DND-41 (cell line): Measurements from ENCODE around the gene STK32C.

Source experiments
- ATAC-seq: fragments of 200-7000 bp; cut with Tn5 transposase; 3 replicates; pipeline ENCODE4 v1.9.1; 2021; ENCODE audit warnings: low read depth; ENCODE audit not compliant: insufficient read depth
- DNase-seq: peaks from one replicate; pipeline ENCODE4 v3.0.0-alpha.2; 2020
- H2AFZ ChIP-seq: 2 replicates; pipeline ENCODE4 v1.6.0; 2012; ENCODE audit warnings: low read depth, low read length
- H3K27ac ChIP-seq: 2 replicates; pipeline ENCODE4 v1.5.1; 2012; ENCODE audit warnings: low read length, inconsistent platforms
- H3K27me3 ChIP-seq: fragments of 200-600 bp; sonication (generic); 2 replicates; pipeline ENCODE4 v1.6.0; 2012; ENCODE audit warnings: low read length, mild to moderate bottlenecking, inconsistent platforms; ENCODE audit not compliant: insufficient read depth, poor library complexity
- H3K36me3 ChIP-seq: 2 replicates; pipeline ENCODE4 v1.5.1; 2012; ENCODE audit warnings: low read length, inconsistent platforms; ENCODE audit not compliant: insufficient read depth
- H3K4me1 ChIP-seq: 2 replicates; pipeline ENCODE4 v1.5.1; 2012; ENCODE audit warnings: mild to moderate bottlenecking, low read length; ENCODE audit not compliant: insufficient read depth
- H3K4me2 ChIP-seq: 2 replicates; pipeline ENCODE4 v1.6.0; 2012; ENCODE audit warnings: mild to moderate bottlenecking, moderate library complexity, low read length, inconsistent platforms; ENCODE audit not compliant: insufficient read depth
- H3K4me3 ChIP-seq, 2 experiments: fragments of 200-600 bp in 1 of 2; shearing (Covaris generic) in 1 of 2; 2 replicates each; pipeline ENCODE4 v1.5.1; 2012 to 2016; ENCODE audit warnings: inconsistent platforms in 2 of 2, low read length in 2 of 2, mild to moderate bottlenecking in 2 of 2, low read depth in 1 of 2, moderate library complexity in 1 of 2
- H3K79me2 ChIP-seq: 2 replicates; pipeline ENCODE4 v1.6.0; 2012; ENCODE audit warnings: low read length, inconsistent platforms; ENCODE audit not compliant: insufficient read depth
- H3K9ac ChIP-seq: 2 replicates; pipeline ENCODE4 v1.6.0; 2012; ENCODE audit warnings: low read depth, mild to moderate bottlenecking, inconsistent platforms, low read length, moderate library complexity
- H3K9me3 ChIP-seq: 2 replicates; pipeline ENCODE4 v1.5.1; 2012; ENCODE audit warnings: low read length, moderate library complexity, mild to moderate bottlenecking, inconsistent platforms; ENCODE audit not compliant: insufficient read depth, severe bottlenecking
- H4K20me1 ChIP-seq: 2 replicates; pipeline ENCODE4 v1.6.0; 2012; ENCODE audit warnings: low read length; ENCODE audit not compliant: insufficient read depth
- CTCF ChIP-seq: IDR thresholded peaks from 2 replicates; pipeline ENCODE4 v1.5.1; 2012; ENCODE audit warnings: borderline replicate concordance, low read length, moderate library complexity, mild to moderate bottlenecking; ENCODE audit not compliant: poor library complexity, severe bottlenecking; ENCODE audit errors: extremely low read depth
- EZH2 ChIP-seq: IDR thresholded peaks from 3 replicates; pipeline ENCODE4 v1.6.1; 2012; ENCODE audit warnings: borderline replicate concordance, low read depth, mild to moderate bottlenecking, moderate library complexity, low read length, inconsistent platforms; ENCODE audit not compliant: severe bottlenecking

Gene STK32C

GRCh38 chr10:132242103-132242840 lies 65.5 kb downstream of the STK32C start:
- ATAC-seq (no peak), DNase-seq (no peak)
- H3K4me1 ChIP-seq, result no peaks in the 10 kb centered on the region
- H3K36me3 ChIP-seq, result no peaks in the 10 kb centered on the region
- H3K9ac ChIP-seq, result no peak overlapping the region
- H3K27me3 ChIP-seq, result no peaks in the 10 kb centered on the region
- no peak overlapping the region for H3K4me2 ChIP-seq
- TF ChIP-seq EZH2, result no peak
- no peak for TF ChIP-seq CTCF
- H4K20me1 ChIP-seq, result no peaks in the 10 kb centered on the region; the same call in 1 of the 2 replicates
- no peak overlapping the region for H3K27ac ChIP-seq
- no peaks in the 10 kb centered on the region for H3K79me2 ChIP-seq
- no peak overlapping the region for H2AFZ ChIP-seq
- no peak overlapping the region for H3K4me3 ChIP-seq
- no peaks in the 10 kb centered on the region for H3K9me3 ChIP-seq

- Histone ChIP-seq H3K36me3 (no peaks in the 10 kb centered on the region), H3K27me3 (no peaks in the 10 kb centered on the region), H4K20me1 (no peaks in the 10 kb centered on the region; the same call in 1 of the 2 replicates), H3K9ac (no peak overlapping the region), H3K79me2 (no peaks in the 10 kb centered on the region), H3K4me3 (no peak overlapping the region), H2AFZ (no peak overlapping the region), H3K27ac (no peak overlapping the region), H3K4me2 (no peak overlapping the region), H3K4me1 (no peaks in the 10 kb centered on the region), H3K9me3 (no peaks in the 10 kb centered on the region)
- DNase-seq, result no peak
- no peak for ATAC-seq
- TF ChIP-seq CTCF, result no peak
- no peak for TF ChIP-seq EZH2
Observed at GRCh38 chr10:132241496-132241895, 66.3 kb downstream of the STK32C start.

- H3K79me2 ChIP-seq, result no peaks in the 10 kb centered on the region
- ATAC-seq (no peak), DNase-seq (no peak)
- H3K4me2 ChIP-seq, result no peak overlapping the region
- no peak overlapping the region for H3K4me3 ChIP-seq
- no peak overlapping the region for H2AFZ ChIP-seq
- no peak overlapping the region for H3K9ac ChIP-seq
- no peaks in the 10 kb centered on the region for H3K4me1 ChIP-seq
- no peaks in the 10 kb centered on the region; the same call in 1 of the 2 replicates for H4K20me1 ChIP-seq
- no peak for TF ChIP-seq EZH2
- no peak for TF ChIP-seq CTCF
- H3K27me3 ChIP-seq, result no peaks in the 10 kb centered on the region
- no peak overlapping the region for H3K27ac ChIP-seq
- H3K9me3 ChIP-seq, result no peaks in the 10 kb centered on the region
- H3K36me3 ChIP-seq, result no peaks in the 10 kb centered on the region
Observed at GRCh38 chr10:132241086-132241485, 66.7 kb downstream of the STK32C start.
